Panc1 (cell line): ENCODE data around the gene GATD1.

Experiments used
- CTCF ChIP-seq: fragments of 450-650 bp; IDR thresholded peaks from 2 replicates; pipeline ENCODE4 v1.5.1; 2017; ENCODE audit warnings: mild to moderate bottlenecking
- POLR2AphosphoS5 ChIP-seq: IDR thresholded peaks from 2 replicates; pipeline ENCODE4 v1.6.1; 2012; ENCODE audit warnings: mild to moderate bottlenecking, low read depth, low read length, moderate library complexity
- REST ChIP-seq, 2 experiments: IDR thresholded peaks; 2 replicates each; pipeline ENCODE4 v1.6.1; 2011 to 2012; ENCODE audit warnings: low read depth in 2 of 2, control low read depth in 1 of 2, low read length in 1 of 2, mild to moderate bottlenecking in 1 of 2, moderate library complexity in 1 of 2; ENCODE audit not compliant: insufficient read depth in 1 of 2

DNA sequence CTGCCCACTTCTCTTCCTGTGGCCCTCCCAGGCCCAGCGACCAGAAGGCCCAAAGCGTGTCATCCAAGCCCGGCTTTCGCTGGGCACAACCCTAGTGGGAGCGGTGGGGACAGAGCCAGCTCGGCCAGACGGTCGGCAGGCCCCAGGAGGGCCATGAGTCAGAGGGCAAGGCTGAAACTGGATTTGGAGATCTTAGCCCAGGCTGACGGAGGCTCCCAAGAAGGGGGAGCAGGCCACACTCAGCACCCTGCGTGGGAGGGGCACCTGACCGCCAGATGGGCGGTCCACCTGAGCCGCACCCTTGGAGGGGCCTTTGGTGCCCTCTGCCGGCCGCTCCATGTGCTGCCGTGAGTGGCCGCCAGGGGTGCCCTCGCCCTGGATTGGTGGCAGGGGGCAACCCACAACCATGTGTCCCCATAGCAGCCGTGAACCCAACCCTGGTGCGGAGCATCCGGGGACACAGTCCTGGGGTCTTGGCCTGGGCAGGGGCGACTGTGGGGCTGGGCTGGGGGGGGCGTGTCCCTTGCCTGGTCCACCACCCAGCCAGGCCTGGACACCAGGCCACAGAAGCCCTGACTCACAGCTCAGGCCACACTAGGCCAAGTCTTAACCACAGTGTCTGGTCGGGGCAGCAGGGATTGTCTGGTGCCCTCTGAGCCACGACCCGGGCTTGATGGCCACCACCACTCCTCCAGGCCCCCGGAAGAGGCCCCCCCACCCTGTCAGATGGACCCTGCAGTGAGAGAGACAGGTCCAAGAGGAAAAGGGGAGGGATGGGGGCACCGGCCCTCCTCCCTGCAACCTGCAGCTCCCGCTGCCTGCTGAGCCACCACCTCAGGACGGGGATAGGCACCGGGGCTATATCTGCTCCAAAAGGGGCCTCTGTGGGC, 49.2 kb downstream of the GATD1 start:
- TF ChIP-seq CTCF: peak; percentile 100
- TF ChIP-seq REST (IDR thresholded peaks at IDR 0.05; ENCODE audit: insufficient read depth in 1 of 2, low read depth in 2 of 2, low read length in 1 of 2): 0 out of 4 replicates have a peak, but pooled peaks of 1 of the 2 experiments have one; percentile 49
- peak; percentile 70; the same call in 1 of the 2 replicates for TF ChIP-seq POLR2AphosphoS5
